Occipital lobe (tissue), 2 donors: ENCODE data around the gene DNAJC13. TPM values are rescaled to one million over a fixed set of nuclear protein-coding genes. Genes with fewer than 3 reads are reported as not detected.

ENCODE experiments used
- DNase-seq: peaks from one replicate; lab custom pipeline; 2025; lab: John Stamatoyannopoulos, UW
- total RNA-seq: library from RNA; depleted of rRNA; stranded (reverse); fragments of >200 nt; gene quantifications from one replicate; pipeline ENCODE4 v1.2.3, GENCODE V29; 2014

The DNAJC13 gene
- total RNA-seq, 1 donor from 2014 or later = 80.2 TPM

DNA sequence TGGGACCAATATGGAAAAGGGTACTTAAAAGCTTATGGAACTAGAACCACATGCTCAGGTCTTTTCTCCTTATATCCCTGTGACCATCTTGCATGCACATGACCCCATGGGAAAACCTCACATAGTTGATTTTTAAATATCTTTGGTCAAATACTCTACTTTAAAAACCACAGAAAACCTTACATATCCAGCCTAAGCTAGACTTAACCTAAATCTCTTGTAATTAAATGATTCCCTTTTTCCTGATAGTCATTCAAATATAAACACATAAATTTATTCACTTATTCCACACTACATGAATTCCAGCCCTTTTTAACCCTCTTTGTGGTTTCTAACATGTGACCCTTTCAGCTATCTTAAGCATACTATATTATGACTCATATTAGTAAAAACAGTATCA, 46.8 kb downstream of the DNAJC13 start:
- DNase-seq = no peak

DNA sequence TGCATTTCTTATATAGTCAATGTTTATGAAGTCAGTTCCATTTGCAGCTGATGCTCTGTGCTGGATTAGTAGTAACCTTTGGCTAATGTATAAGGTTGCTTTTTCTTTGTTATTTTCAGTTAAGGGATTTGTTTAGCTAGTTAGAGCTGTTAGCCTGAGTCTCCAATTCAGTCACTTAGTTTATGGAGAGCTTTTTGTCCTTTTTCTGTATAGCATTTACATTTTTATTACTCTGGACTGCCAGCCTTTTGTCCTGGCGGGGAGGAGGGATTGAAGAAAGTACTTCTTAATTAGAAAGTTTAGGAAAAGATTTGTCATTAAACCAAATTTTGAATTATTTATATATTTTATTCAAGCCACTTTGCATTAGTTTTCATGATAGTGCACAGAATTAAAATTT, 52.0 kb downstream of the DNAJC13 start:
- no peak for DNase-seq

DNA sequence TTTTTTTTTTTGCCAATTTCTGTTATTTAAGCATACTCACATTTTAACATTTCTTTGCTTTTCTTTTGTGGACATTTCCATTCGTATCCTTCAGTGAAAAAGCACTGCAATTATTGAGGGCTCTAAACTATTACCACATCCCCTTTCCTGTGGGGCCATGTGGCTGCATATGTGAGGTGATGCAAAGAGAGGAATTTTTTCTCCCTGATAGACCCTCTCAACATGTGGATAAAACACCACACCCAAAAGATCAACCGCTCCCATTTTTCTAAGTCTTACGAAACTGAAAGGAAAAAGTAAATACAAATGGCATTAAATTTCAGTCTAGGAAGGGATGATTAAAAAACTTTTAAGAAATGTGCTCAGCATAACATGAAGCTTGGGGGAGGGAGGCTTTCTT, 68.8 kb downstream of the DNAJC13 start:
- no peak for DNase-seq

DNA sequence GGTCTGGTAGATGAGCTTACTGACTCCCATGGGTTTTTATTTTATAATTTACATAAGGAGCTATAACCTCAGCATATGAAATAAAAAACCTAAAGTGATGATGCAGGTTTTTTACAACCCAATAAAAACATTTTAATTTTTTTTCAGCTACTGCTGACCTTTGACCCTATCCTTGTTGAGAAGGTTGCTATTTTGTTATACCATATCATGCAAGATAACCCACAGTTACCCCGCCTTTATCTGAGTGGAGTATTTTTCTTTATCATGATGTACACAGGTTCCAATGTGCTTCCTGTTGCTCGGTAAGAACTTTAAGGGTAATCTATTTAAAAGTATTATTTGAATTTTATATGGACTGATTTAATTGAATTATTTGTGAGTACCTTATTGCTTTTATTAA, 70.8 kb downstream of the DNAJC13 start:
- no peak for DNase-seq

DNA sequence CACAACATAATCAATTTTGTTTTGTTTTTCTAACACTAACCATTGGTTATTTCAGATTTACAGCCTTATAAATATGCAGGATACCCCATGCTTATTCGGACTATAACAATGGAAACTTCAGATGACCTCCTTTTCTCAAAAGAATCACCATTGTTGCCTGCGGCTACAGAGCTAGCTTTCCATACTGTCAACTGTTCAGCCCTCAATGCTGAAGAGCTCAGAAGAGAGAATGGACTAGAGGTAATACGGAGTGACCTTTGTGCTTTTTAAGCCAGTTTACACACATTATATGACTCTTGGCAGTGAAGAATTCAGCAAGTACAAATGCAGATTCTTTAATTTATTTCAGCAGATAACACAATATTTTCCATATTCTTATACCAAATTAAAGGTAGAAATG, 81.8 kb downstream of the DNAJC13 start:
- DNase-seq = no peak

DNA sequence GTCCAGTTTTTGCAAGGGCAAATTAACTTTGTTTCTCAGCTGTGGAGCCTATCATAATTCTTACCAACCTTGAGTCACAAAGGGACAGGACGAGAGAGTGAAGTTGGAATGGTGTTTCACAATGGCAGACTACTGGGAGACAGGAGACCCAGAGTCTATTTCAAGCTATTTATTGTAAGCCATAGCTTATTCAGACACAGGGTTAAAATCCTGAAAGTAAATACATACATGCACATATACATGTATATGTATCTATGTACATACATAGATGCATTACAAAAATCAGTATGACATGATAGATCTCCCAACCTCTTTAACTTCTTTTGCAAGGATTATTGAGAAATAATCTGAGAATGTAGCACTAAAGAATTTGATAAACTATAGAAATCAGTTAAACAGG, 86.3 kb downstream of the DNAJC13 start:
- DNase-seq = no peak

DNA sequence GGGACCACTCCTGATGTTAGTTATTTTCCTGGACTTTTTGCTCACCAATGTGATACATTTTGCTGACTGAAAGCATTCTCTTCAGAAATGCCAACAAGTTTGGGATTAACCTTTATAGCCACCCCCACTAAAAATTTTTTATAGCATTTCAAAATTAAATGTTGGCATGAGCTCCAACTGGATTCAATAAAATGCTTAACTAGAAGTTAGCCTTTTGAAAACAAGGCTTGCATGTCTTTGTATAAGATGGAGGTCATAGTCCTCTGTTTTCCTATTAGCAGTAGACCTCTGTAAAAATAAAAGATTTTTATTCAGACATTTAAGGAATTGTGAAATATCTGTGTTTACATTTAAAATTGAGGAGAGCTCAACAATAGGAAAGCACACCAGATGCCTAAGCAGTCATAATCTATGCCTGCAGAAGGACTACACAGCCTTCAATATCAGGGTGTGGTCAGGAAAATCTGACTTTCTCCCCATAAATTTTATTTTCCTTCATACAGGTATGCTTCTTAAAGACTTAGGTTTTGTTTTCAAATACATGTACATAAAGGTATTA, 87.2 kb downstream of the DNAJC13 start:
- no peak for DNase-seq

DNA sequence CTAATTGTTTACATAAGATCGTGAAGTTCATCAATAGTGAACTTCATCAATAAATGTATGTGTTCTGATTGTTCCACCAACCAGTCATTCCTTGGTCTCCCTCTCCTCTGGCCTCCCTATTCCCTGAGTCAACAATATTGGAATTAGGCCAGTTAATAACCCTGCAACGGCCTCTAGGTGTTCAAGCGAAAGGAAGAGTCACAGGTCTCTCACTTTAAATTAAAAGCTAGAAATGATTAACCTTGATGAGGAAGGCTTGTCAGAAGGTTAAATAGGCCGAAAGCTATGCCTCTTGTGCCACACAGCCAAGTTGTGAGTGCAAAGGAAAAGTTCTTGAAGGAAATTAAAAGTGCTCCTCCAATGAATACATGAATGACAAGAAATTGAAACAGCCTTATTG, 90.4 kb downstream of the DNAJC13 start:
- no peak for DNase-seq

DNA sequence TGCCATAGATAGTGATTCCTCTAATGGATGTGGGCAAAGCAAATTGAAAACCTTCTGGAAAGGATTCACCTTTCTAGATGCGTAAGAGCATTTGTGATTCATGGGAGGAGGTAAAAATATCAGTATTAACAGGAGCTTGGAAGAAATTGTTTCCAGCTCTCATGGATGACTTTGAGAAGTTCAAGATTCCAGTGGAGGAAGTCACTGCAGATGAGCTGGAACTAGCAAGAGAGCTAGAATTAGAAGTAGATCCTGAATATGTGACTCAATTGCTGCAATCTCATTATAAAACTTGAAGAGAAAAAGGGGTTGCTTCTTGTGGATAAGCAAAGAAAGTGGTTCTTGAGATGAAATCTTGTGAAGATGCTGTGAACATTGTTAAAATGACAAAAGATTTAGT, 91.8 kb downstream of the DNAJC13 start:
- DNase-seq = no peak

DNA sequence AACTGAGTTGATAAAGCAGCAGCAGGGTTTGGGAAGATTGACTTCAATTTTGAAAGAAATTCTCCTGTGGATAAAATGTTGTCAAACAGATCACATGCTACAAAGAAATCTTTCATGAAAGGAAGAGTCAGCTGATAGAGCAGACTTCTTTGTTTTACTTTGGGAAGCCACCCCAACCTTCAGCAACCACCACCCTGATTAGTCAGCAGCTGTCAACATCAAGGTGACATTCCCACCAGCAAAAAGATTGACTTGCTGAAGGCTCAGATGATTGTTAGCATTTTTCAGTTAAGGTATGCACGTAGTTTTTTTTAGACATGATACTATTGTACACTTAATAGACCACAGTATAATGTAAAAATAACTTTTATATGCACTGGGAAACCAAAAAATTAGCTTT, 92.2 kb downstream of the DNAJC13 start:
- DNase-seq = no peak

DNA sequence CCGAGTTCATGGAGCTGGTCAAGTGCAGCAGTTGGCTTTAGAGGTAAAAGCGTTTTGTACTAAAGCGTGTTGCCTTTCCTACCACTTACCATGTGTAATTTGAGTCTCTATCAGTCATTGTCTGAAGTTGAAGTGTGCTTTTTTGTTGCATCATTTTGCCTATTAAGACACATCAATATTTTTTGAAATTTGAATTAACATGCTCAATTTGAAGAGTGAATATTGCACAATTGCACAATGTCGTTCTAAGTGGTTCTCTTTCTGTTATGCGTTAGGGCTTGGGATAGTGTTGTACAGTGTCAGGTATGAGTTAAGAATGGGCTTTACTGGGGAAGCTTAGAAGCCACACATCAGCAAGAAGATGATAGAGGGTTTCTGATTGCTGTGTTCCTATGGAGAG, 95.8 kb downstream of the DNAJC13 start:
- no peak for DNase-seq

DNA sequence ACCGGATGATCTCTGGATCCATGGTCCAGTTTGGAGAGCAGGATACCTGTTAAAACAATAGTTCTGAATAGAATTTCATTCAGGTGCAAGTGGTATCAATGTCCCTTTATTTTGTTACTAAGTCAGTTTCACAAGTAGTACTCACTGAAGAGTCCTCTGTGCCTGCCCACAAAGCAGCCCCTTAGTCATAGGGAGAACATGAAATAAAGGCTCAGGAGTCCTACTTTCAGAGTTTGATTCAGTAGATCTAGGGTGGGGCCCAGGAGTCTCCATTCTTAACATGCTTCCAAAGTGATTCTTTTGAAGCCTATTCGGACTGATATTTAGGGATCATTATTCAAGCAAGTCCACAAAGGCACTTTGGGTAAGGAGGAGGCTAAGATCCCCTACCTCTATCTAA, 100.0 kb downstream of the DNAJC13 start:
- DNase-seq = no peak

DNA sequence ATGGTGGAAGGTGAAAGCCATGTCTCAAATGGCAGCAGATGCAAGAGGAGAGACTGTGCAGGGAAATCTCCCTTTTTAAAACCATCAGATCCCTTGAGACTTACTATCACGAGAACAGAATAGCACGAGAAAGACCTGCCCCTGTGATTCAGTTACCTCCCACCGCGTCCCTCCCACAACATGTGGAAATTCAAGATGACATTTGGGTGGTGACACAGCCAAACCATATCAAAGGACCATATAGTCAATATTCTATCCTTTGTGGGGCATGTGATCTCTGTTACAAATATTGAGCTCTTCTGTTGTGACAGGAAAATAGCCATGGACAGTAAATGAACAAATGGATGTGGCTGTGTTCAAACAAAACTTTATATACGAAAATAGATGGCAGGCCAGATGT, 102.6 kb downstream of the DNAJC13 start:
- no peak for DNase-seq

DNA sequence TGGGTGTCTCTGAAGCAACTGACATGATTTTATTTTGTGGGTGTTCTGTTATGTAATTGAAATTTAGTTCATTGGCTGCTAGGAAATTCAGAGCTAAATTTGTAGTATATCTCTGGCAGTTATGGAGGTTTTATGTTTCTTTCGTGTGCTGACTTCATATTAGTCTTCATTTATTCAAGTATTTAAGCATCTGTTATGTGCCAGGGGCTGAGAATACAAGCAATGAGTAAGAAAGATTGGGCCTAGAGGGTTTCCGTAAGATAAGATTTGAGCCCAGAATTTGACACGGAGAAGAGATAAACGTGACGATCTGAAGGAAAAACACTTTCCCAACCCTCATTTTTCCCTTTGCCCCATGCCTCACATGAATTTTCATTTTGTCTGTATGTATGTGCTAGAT, 104.6 kb downstream of the DNAJC13 start:
- no peak for DNase-seq

DNA sequence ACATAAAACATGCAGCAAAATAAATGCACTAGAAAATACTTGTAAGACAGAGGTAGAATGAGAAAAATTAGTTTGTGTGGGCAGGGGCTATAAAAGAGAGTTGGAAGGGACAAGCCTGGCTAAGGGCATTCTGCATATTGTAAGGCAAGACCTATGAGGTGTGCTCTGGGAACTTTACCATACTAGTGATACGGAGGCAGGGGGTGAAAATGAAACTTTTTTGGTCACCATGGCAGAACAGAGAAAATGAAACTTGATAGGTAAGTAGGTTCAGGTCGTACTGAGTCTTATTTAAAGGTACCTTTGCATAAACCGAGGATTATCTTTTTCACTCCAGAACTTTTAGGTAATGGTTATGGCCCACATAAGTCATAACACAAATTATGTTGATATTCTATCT, 105.1 kb downstream of the DNAJC13 start:
- DNase-seq = no peak

DNA sequence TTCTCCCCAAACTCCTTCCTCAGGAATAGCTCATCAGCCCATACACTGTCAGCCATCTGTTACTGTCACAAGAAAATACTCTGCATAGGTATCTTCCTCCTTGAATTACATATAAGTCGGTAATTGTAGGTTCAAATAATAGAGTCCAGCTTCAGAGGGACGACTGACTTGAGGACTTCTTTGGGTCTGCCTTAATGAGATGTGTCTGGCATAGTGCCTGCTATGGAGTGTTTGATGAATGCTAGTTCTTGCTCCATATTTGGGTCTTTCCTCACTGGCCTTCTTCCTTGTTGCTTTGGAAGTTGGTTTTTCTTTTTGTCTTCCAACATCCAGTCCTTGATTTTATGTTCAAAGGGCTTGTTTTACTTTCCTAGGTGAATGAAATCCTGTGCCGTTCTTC, 113.3 kb downstream of the DNAJC13 start:
- DNase-seq = no peak

DNA sequence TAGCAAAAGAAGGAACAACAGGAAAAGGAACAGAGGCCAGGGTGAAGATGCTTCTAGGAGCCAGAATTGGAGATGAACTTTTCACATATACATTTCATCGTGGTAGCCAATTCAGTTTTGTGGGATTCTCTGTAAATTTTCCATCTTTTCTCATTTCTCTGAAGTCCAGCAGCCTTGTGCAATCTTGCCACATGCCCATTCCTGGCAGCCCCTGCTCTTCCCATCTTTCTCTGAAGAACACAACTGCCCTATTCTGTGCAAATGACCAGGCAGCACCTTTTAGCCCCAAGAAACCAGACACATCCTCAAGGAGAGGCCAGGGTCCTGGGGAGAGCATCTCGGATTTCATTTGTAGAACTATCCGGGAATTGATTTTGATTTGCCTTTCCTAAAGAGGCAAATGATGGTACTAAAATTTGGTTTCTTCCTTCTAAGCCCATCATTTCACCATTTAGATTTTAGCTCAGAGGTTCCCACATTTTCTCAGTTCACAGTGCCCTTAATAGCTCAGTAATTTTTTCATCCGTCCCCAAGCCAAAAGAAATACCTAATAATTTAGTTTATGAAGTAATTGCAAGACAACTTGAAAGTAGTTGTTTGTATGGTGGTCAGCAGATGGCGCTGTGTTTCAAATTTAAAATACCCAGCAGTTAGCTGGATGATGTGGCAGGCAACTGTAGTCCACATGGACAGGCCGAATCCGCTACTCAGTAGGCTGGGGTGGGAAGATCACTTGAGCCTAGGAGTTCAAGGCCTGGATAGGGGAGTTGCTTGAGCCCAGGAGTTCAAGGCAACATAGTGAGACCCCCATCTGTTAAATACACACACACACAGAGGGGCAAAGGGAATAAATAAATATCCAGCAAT, 118.5 kb downstream of the DNAJC13 start:
- DNase-seq = peak; percentile 35

DNA sequence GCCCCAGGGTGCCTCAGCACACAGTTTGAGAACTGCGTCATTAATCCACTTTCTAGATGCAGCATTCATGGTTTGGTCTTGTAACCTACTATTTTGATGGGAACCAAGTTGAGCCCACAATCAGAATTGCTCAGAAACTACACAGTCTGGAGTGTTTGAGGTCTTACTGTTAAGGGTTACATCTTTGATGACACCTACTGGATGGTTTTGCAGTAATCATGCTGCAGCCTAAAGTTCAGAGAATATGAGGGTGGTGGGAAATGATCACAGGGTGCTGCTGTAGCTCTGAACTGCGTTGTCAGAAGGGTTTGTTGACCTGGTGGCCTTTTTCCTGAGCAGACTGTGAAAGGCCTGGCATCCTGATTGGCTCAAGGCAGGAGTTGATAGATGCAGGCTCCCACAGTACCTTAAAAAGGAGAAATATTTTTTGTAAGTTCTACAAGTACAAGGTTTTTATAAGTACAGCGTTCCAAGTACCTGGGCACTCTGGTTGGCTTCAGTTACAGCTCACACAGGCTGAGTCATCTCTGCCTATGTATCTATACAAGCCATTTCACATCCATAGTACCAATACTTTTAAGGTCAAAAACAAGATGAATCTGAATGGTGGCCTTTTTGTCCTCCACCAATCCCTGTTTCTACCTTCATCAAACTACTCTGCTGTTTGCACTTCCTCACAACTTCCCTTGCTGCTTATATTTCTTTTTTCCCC, 119.3 kb downstream of the DNAJC13 start:
- DNase-seq = no peak

DNA sequence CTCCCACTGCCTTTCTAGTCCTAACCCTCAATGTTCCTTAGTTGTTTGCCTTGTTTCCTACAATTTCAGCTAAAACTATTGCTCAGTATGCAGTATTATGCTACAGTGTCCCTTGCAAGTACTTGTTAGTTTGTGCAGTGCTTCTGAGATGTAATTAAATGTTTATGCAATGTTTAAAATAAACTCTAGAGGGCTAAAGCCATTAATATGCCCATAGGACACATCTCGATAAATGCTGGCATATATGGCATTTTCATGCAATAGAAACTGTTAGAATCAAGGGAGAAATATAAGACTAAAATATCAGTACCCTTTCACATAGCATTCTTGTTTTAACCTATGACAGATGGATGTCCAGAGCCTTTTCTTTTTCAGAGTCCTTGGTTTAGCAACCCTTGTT, 120.0 kb downstream of the DNAJC13 start:
- DNase-seq = no peak

DNA sequence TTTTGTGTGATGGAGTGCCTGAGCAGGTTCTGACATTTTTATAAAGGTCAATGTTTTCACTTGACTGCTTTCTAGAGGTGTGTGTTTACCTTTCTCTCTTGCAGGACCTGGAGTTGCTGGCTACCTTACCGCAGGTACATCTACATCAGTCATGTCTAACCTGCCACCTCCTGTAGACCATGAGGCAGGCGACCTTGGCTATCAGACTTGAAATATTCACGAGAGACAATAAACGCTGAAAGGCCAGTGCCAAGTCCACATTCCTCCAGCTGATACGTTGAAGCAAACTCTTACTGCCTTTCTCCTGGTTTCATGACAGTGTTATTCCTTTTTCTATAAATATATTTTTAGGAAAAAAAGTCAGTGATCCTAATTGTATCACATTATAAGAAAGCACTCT, 120.8 kb downstream of the DNAJC13 start:
- DNase-seq = no peak

DNA sequence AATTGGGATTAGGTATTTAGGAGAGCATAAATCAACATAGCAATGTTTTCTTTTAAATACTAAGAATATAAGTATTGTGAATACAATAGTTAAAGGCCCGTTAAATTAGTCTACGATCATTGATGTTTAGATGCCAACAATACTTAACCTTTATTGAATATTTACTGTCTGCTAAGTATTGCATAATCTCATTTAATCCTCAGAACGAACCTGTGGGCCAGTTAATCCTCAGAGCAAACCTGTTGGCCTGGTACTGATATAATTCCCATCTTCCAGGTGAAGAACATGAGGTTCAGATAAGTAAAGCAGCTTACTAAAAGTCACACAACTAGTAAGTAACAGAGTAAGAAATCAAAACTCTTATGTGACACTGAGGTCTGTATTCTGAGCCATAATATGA, 122.4 kb downstream of the DNAJC13 start:
- DNase-seq = no peak

DNA sequence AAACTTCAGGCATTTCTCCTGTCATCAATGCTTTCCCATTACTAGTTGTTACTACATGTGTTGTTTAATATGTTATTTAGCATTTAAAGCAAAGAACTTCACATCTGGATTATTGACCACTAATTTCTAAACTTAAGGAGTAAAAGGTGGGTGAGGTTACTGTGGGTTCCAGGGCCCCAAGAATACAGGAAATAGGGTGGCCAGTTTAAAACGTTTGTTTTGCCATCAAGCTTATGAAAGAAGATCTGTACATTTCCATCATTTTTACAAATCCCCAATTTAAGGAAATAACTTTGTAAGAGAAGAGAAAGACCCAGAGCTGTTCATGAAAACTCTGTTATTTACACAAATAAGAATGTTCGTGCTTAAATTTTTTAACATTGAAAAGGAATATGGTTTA, 125.3 kb downstream of the DNAJC13 start:
- no peak for DNase-seq
